Superior temporal gyrus (tissue), 1 donor: ENCODE results near the gene CD300E.
"Not testable (repeated sequence)": the region's sequence is repeated elsewhere in the genome, so short reads cannot be mapped to it uniquely, and the experiment has no call there.

ENCODE experiments used
- DNase-seq: peaks from one replicate; pipeline ENCODE4 v3.0.0-alpha.2; 2016; ENCODE audit errors: extremely low spot score

The CD300E gene

GRCh38 chr17:74623693-74624093 lies at the start of gene CD300E:
TSS of gene CD300E (minus strand) at chr17:74623738. CDS start at chr17:74623621, 117 bp downstream.
- DNase-seq: no peak

GRCh38 chr17:74671031-74671771 lies 47.7 kb upstream of the CD300E start:
- peak; percentile 48 for DNase-seq

GRCh38 chr17:74670329-74670728 lies 46.8 kb upstream of the CD300E start:
- no peak for DNase-seq

- DNase-seq: no peak
Measured at GRCh38 chr17:74663561-74663960, 40.0 kb upstream of the CD300E start.

DNA sequence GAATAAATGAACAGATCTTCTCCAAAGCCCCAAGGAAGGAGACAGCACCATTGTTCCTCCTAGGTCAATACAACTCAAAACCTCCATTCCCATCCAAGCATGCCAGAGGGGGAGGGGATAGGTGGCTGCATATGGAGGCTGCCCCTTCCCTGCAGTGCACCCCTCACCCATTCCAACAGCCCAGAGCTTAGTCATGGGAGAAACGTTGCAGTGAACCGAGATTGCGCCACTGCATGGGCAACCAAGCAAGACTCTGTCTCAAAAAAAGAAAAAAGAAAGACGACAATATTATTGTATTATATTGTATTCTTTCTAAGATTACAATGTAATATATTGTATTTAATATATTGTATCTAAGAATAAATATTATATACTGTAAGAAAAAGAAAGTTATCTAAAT lies 36.4 kb upstream of the CD300E start:
- no peak for DNase-seq

GRCh38 chr17:74658620-74659019 lies 35.1 kb upstream of the CD300E start:
- no peak for DNase-seq

GRCh38 chr17:74654742-74655141 lies 31.2 kb upstream of the CD300E start:
- no peak for DNase-seq

- DNase-seq: no peak
Measured at GRCh38 chr17:74652020-74652419, 28.5 kb upstream of the CD300E start.

- no peak for DNase-seq
Measured at GRCh38 chr17:74649909-74650308, 26.4 kb upstream of the CD300E start.

DNA sequence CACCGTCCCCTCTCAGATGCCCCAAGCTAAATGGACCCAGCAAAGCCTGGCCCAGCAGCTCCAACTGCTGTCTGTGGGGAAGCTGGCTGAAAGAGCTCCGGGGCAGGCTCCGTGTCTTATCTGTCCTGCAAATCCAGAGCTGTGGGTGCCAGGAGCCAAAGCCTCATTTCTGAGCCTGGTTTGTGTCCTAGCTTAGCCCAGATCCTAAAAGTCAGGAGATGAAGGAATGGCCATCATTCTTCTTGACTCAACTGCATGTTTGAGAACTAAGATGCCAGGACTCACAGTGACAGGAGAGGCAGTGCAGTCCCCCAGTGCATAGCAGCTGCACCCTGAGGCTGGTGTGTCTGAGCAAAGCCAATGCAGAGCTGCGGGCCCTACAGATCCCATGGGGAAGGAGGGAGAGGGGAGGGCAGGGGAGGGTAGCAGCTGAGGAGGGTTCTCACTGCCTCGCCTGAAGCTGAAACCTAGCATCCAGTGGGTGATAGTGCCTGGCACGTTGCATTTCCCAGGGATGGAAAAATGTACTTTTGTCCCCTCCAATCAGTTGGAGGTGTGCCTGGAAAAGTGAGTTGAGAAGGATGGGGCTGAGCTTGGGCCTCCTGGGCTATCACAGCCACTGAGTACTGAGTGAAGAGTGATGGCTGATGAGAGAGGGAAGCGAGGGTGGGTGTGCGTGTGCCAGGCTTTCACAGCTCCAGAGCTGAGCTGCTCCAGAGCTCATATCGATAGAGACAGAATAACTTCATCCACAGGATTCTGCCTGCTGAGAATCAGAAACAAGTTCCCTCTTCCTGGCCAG lies 24.5 kb upstream of the CD300E start:
- no peak for DNase-seq

DNA sequence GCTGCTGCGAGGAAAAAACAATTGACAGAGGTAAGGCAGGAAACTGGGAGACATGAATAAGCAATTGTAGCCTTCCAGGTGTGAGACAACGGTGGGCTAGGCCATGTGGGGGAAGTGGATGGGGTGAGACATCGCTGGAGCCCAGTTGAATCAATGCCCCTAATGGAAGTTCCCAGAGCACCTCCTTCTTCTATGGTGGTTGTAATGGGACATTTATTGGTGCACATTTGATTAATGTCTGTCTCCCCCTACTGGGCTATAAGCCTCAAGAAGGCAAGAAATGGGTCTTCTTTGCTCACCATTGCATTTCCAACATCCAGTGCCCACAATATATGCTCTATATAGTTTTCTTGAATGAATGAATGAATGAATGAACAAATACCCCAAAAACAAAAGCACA lies 22.7 kb upstream of the CD300E start:
- DNase-seq: no peak

GRCh38 chr17:74645010-74645409 lies 21.5 kb upstream of the CD300E start:
- no peak for DNase-seq

GRCh38 chr17:74644419-74644818 lies 20.9 kb upstream of the CD300E start:
- no peak for DNase-seq

DNA sequence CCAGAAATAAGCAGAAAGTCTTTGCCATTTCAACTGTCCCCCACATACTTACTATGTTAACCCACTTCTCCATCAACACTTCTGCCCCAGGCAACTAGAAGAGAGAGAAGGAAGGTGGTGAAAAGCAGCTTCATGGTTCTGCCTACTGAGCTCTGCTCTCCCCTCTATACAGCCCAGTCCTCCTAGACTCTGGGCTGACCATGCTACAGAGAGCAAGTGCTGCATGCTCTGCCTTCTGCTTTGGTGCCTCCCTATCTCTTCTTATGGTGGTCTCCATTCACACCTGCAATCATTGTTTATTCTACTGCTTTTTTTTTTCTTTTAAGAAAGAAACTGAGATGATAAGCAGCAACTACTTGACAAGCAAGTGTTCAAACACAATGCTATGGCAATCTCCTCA lies 20.3 kb upstream of the CD300E start:
- DNase-seq: no peak

GRCh38 chr17:74642995-74643394 lies 19.5 kb upstream of the CD300E start:
- DNase-seq: no peak

GRCh38 chr17:74642556-74642955 lies 19.0 kb upstream of the CD300E start:
- DNase-seq: no peak

DNA sequence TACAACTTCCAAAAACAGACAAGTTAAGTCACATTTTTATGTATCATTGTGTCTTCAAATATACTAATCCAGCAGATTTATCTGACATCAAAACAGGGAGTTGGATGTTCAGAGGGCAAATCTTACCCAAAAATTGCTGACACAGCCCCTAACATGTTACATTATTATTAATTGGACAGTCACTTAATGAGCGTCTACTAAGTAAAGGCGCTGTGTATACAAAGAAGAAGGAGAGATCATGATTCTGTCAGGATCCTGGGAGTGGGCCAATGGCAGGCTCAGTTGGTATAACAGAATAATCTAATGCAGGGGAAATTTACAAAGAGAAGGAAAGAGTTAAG lies 18.4 kb upstream of the CD300E start:
- no peak for DNase-seq

GRCh38 chr17:74641224-74641957 lies 17.9 kb upstream of the CD300E start:
- no peak for DNase-seq

DNA sequence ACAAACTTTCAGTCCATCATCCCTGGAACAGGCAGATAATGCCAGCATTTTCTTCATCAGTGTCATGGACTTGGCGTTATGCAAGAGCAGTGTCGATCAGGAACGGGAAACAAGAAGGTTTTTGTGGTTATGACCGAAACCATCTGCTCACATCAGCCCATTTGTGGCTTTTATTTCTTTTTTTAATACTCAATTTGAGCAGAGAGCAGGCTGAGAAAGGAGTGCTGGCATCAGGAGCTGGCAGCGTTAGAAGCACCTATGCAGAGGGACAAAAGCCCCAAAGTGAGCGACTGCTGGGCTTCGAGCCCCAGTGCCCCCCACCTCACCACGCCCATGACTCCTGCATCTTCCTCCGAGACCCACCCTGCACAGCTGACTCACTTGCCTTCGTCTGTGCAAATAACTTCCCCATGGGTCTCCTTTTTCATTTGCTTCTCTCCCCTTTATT lies 16.2 kb upstream of the CD300E start:
- DNase-seq: no peak

DNA sequence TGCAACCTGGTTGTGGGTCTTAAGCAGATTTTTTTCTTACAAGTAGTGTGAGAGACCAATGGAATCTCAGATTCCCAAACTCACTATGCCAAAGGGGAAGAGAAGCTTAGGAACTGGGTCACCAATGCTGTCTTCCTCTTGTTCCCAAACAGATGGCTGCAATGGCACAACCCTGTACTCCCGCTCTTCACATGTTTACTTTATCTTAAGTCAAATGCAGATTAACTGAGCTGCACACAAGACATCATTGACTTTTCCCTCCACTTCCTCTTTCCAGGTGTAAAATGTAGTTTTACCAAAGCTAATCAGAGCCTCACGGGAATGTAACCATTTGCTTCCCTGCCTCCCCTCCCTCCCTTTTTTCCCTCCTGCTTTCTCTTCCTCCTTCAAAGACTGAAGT lies 14.4 kb upstream of the CD300E start:
- no peak for DNase-seq

GRCh38 chr17:74637265-74637664 lies 13.7 kb upstream of the CD300E start:
- no peak for DNase-seq

GRCh38 chr17:74636541-74637085 lies 13.1 kb upstream of the CD300E start:
- DNase-seq: not testable (repeated sequence)
